A673 (cell line): ENCODE data around the gene ADNP.

Source experiments
- EZH2 ChIP-seq: fragments of 200-600 bp; sonication (generic); IDR thresholded peaks from 2 replicates; pipeline ENCODE4 v1.6.1; 2017; ENCODE audit warnings: borderline replicate concordance, low read depth, mild to moderate bottlenecking, mixed read lengths, antibody characterized with exemption, low read length; ENCODE audit not compliant: poor library complexity, severe bottlenecking
- TF ChIP-seq, protein P1 (sequence below): fragments of 300-800, 200-600 bp; sonication (generic); conservative IDR thresholded peaks from 2 replicates; pipeline ENCODE4 v1.5.1; 2017; ENCODE audit warnings: low read depth, mild to moderate bottlenecking, antibody characterized with exemption, low read length, moderate library complexity, mixed read lengths

- TF ChIP-seq, protein P1, sequence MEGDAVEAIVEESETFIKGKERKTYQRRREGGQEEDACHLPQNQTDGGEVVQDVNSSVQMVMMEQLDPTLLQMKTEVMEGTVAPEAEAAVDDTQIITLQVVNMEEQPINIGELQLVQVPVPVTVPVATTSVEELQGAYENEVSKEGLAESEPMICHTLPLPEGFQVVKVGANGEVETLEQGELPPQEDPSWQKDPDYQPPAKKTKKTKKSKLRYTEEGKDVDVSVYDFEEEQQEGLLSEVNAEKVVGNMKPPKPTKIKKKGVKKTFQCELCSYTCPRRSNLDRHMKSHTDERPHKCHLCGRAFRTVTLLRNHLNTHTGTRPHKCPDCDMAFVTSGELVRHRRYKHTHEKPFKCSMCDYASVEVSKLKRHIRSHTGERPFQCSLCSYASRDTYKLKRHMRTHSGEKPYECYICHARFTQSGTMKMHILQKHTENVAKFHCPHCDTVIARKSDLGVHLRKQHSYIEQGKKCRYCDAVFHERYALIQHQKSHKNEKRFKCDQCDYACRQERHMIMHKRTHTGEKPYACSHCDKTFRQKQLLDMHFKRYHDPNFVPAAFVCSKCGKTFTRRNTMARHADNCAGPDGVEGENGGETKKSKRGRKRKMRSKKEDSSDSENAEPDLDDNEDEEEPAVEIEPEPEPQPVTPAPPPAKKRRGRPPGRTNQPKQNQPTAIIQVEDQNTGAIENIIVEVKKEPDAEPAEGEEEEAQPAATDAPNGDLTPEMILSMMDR, result no peak
- TF ChIP-seq EZH2, result no peak
Measured at GRCh38 chr20:50883856-50884255, 47.4 kb downstream of the ADNP start.
